NCI-H2196 treated with DMSO at 0.1 percent for 48 hours (cell line): ENCODE data around the gene SGPP2.

Experiments
- DNase-seq: peaks from one replicate; lab custom pipeline; 2025; ENCODE audit not compliant: unreplicated experiment; lab: John Stamatoyannopoulos, UW

SGPP2 gene

DNA sequence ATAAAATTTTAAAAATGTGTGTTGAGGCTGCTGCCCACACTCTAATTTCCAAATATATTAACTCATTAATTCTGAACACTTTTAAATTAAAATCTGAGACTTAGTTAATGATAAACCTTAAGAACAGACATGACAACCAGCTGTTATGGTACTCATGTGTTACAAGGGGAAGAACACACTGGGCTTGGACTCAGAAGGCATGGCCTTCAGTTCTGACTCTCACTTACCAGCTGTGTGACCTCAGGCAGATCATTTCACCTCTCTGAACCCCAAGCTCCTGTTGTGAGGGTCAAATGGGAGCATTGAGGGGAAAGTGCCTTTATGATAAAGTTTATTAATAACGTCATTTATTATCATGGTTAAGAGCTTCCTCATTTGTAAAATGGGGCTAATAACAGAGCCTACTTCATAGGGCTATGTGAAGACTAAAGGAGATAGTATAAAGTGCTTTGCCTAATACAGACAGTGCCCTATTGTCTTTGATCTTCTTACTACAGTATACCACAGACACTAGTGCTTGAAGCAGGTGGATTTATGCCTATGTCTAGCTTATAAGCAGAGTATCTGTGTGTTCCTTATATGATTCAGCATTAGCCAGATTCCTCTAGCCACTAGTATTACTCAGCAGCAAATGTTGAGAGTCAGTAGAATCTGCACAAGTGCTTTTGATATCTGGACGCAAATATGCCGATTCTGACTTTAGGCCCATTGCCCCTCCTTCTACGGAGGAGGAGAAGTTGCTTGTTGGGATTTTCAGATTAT is 99.6 kb downstream of the SGPP2 start:
- no peak for DNase-seq

DNA sequence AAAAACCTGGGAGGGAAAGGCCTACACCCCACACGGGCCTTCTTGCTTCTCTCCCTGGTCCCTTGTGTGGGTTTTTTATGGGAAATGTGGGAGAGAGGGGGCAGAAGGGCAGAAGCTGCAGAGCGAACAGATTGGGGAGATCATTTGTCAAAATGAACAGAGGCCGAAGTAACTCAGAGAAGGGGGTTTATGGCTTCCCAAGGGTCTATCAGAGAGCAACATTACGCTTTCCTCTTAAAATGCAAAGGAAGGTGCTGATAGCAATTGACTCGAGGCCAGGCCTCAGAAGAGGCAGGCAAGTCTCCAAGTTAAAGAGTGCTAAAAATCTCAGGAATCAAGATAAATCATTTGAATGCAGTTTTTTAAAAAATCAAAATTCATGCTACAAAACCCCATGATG is 101.5 kb downstream of the SGPP2 start:
- no peak for DNase-seq

DNA sequence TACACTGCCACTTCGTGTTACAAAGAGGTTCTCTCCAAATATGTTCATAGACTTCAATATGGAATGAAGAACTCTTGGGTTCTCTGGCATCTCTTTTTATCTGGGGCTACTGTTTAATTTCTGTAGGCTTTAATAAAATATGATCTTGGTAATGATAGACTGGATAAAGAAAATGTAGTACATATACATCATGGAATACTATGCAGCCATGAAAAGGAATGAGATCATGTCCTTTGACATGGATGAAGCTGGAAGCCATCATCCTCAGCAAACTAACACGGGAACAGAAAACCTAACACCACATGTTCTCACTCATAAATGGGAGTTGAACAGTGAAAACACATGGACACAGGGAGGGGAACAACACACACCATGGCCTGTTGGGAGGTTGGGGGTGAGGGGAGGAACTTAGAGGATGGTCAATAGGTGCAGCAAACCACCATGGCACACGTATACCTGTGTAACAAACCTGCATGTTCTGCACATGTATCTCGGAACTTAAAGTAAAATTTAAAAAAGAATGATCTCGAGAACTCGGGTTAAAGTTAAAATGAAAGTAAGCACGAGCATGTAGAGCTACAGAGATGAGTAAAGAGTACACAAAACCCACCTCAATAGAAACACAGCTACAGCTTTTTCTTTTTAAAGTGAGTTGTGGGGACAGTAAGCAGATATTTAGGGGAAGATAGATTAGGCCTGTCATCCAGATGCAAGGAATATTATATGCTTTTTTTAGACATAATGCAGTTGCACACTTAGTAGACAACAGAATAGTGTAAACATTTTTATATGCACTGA is 102.3 kb downstream of the SGPP2 start:
- no peak for DNase-seq

DNA sequence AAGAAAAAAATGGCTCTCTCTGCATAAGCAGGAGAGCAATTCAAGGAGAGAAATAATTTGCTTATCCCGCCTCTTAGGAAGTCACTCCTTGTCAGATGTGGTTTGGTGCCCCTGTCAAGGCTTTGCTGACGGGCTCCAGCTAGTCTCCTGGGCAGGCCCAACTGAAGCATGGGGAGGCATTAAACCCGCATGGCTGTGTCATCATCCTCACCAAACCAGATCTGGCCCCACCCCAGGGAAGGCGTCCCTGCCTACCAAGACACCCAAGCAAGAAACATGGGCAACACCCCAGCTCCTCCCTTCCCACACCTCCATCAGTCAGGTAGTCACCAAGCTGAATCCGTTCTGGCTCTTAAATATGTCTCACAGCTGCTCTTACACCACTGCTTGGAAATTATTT is 108.0 kb downstream of the SGPP2 start:
- no peak for DNase-seq

DNA sequence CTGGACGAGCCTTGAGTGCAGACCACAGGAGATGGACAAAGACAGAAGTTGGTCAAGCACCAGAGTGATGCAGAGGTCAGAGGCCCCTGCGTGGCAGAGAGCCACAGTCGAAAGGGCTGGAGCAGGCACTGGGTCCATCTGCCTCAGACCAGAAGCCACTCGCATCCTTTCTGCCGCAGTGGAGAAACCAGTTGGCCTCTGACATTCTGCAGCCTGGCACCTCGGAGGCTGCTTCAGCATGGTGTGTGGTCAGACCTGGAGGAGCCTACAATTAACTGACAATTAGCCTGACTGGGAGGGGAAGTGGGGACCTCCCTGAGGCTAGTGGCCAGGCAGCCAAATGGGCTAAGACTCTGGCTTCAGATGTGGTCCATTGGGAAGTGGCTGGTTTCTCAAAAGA is 111.1 kb downstream of the SGPP2 start:
- no peak for DNase-seq

DNA sequence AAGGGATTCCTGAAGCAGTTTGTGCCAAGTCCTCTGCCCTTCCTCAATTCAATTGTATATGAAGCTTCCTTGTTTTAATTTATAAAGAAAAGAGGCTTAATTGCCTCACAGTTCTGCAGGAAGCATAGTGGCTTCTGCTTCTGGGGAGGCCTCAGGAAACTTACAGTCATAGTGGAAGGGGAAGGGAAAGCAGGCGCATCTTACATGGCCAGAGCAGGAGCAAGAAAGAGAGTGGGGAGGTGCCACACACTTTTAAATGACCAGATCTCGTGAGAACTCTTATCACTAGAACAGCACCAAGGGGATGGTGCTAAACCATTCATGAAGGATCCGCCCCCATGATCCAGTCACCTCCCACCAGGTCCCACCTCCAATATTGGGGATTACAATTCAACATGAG is 114.2 kb downstream of the SGPP2 start:
- DNase-seq = no peak

DNA sequence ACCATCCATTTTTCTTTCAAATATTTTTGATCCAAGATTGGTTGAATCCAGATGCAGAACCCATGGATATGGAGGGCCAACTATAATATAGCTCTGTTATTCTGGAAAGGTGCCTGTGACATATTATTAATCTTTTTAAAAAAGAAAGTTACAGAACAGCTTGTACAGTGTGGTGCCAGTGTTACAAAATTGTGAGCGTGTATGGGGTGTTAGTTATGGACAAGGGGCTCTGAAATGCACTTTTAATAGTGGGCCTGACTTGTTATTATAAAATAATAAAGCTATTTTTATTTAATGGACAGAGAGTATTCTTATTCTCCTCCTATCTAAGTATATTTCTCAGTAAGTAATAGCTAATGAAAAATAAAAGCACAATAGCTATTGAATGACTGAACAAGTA is 120.3 kb downstream of the SGPP2 start:
- DNase-seq = no peak

DNA sequence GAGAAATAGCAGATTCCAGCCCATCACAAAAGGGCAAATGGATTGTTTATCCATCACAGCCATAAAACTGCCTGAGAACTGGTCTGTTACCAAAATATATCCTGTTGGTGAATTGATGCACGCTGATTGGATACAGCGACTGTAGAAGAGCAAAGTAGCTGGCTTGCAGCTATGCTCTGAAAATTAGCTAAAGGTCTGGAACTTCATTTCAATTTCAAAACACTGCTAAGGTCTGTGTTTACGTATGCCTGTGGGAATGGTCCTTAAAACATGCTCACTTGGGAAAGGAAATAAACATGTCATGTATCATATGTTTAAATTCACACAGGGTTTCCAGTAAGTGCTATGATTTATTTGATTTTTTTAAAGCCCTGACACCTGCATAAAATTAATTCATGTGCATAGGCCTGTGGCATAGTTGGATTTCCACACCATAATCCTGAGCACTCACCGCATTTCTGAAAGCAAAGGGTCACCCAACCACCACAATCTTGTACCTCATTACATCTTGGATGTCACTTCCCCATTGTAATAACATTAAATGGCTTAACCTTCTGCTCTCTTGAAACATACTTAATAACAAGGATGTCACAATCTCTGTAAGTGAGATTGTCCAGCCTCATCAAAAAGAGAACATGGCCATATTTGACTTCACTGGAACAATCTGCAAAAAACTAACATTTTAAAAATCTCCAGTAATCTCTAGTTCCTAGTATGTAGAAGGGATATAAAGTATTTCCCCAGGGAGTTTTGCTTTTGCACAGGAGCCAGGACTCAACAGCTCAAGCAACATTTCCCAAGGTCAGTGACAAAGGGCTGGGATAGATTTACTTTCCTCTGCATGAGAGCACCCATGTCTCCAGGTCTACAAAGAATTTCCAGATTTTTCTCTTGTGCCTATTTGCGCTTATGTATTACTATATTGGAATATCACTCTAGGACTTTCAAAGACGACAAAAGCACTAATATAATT is 121.8 kb downstream of the SGPP2 start:
- no peak for DNase-seq

DNA sequence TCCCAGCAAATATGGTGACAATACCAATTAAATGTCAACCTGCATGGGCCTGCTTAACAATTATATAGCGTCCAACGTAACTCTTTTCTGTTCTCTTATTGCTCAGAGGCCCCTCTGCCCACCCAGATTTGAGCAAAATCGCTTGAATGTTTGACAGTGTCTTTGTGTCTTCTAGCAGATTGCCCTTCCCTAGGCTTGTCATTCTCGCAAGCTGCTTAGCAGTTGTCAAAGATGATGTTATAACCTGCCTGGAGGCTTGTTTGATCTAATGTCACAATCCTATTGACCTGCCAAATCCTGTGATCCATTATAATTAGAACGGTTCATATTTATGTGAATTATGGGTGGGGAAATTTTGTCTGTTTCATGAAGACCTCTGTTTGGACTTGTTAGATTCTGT is 122.7 kb downstream of the SGPP2 start:
- DNase-seq = no peak

DNA sequence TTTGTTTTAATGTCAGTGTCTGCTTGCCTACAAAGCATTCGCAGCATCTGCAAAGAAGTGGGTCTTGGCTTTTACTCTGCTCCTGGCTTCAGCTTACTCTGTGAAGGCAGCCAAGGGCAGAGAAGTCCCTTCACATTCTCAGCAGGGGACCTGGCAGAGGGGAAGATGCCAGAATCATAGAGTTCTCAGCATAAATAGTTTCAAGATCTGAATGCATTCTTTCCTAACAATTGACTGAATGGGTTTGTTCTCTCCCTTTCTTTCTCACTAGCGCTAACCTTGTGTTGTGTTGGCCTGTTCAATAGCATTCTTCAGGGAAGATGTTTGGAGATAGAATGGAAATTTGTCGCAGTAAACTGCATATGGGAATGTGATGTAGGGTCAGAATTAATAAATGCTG is 124.6 kb downstream of the SGPP2 start:
- no peak for DNase-seq

DNA sequence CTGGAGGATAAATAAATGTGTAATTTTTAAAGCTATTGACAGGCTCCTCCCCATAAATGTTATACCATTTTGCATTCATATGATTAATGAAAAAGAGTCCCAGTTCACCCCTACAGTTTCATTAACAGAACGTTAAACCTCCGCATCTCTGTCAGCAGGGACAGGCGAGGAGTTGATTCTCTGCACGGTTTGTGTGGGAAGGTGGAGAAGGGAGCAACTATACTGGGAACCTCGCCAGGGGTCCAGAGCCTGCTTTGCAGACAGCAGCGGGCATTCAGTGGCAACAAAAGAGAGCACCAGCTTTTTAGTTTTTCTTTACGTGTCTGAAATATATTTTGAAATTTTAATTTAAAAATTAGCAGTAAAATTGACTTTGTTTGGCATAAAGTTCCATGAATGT is 130.2 kb downstream of the SGPP2 start:
- DNase-seq = no peak

DNA sequence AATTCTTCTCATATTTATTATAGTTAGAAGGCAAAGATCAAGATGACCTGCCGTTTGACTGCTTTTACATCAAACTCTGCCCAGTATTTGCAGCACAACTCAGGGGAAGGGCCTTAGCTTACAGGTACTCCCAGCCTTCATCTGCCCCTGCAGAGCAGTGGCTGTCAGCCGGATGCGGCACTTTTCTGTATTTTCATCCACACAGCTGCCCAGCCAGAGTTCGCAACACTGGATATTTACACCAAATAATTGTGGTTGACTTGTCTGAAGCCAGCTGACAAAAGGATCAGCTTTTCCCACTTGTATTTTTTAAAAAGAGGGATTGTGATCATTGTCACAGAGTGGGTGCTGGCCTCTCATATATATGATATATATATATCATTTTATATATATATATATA is 136.8 kb downstream of the SGPP2 start:
- DNase-seq = no peak

DNA sequence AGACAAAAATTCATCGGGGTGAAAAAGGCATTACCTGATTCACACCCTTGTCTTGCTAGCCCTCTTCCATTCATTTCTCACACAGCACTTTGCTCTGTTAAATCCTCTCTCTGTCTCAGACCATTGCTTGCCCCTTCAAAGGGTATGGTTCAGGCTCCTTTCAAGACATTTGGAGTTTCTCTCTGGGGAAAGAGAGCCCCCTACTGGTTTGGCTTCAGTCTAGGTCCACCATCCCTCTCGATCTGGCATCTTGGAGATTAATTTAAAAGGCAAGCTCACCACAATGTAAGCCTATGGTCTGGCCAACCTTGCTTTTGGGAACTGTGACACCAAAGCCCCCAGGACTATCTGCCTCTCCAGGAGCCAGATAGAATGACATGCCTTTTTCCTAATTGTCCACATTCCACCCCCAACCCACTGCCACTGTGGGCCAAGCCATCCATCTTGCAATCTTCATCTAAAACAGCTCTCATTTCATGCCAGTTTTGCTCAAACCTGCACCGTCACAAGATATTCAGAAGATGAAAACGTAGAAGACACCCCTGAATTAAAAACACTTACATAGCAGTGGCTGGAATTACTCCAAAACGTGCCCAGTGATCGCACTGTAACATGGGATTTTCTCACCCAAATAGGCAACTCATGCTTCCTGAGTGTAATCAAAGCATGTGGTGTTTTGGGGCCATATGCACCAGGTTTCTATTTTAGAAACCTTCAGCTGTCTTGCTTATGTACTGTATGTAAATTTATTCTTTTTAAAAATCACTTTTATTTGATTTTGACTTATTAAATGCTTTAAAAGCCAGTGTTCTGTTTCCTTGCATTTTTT is 137.7 kb downstream of the SGPP2 start:
- DNase-seq = peak; percentile 54

DNA sequence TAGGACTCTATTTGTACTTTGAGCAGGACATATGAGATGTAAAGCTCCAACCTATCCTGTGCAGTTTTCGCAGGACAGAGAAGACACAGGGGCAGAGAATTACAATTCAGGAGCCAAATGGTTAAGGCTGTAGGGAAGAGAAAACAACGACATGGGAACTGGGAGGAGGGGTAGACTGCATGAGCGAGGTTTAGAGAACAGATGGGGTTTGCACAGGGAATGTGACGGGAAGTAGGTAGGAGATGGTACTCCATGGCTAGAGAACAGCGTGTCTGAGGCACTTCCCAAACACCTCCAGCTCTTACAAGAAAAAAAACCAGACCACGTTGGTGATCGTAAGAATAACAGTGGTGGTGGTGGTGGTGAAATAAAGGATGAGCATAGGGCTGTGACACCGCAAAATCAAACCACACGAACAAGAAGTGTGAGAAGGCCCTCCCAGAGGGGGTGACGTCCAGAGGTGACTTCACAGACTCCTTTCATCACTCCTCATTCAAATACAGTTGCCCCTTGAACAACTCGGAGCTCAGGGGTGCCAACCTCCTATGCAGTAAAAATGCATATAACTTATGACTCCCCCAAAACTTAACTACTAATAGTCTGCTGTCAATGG is 138.9 kb downstream of the SGPP2 start:
- DNase-seq = no peak

DNA sequence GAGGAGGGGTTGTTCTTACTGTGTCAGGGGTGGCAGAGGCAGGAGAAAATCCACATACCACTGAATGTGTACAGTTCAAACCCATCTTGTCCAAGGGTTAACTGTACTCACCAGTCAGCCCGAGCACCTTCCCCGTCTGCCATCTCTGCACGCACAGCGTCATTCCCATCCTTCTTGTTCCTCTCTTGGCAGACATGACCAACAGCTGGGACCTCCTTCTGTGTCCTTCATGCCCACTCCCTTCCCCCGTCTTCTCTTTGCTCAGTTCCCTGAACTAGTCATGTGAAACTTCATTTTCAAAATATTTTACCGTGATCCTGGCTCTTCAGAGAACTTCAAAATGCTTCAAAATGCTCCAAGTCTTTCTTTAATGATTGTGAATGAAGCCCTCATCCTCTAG is 139.6 kb downstream of the SGPP2 start:
- no peak for DNase-seq

DNA sequence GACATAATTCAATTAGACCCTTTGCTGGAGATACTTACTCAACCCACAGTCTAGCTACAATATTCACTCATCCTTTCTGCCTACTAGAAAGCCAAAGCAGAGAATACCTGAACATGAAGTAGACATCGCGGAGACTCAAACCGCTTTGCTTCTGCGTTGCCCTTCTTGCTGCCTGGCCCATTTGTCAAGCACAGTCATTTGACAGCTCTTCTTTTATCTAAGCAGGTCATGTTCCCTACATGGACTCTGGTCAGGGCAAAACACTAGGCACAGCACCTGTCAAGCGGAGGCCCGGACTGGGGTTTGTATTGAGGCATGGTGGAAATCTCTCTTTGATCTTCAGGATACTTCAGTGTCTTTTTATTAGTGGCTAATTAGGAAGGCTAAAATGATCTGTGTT is 141.9 kb downstream of the SGPP2 start:
- no peak for DNase-seq

DNA sequence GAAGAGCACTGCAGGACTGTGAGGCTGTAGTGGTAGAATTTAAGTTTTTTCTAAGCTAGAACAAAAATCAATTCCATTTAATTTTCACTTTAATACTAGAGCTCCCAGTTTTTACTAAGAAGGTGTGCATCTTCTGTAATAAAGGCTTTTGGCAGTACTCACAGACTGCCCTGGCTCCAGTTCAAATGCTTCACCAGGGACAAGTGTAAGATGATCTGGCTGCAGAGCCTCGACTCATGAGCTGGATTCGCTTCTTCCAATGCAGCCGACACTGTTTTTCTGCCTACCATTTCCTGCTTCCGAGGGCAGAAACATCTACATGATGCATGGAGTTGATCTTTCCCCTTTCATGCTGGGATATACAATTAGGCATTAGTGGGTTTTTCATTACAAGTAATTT is 144.5 kb downstream of the SGPP2 start:
- peak; percentile 86 for DNase-seq

DNA sequence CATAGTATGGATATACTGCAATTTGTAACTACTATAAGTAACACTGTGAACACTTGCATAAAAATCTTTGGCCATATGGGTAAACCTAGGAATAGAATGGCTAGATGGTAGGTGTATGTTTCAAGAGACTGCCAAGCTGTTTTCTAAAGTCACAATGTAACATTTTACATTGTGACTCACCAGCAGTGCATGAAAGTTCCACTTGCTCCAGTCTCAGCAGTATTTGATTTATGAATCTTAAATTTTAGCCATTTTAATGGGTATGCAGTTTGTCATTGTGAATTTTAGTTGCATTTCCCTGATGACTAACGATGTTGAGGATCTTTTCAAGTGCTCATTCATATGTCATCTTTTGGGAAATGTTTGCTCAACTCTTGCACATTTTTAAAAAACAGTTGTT is 145.5 kb downstream of the SGPP2 start:
- DNase-seq = no peak

DNA sequence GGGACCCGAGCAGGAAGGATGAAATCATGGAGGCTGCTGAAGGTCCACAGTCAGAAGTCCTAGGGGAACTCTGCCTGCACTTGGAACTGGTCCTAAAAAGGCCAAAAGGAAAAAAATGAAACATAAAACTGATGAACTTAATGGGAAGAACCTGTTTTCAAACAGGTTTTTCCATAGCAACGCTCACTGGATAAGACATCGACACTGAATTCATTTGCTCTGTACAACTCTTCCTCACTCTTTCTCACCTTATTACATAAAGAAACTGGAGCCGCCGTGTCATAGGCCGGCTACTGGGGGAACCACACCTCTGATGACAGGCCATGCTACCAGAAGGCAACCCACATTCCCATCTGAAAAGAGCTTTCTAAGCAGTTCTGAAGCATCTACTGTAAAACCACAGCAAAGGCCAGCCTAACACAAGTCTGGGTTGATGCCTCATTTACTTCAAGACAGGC is 147.9 kb downstream of the SGPP2 start:
- DNase-seq = peak; percentile 18

DNA sequence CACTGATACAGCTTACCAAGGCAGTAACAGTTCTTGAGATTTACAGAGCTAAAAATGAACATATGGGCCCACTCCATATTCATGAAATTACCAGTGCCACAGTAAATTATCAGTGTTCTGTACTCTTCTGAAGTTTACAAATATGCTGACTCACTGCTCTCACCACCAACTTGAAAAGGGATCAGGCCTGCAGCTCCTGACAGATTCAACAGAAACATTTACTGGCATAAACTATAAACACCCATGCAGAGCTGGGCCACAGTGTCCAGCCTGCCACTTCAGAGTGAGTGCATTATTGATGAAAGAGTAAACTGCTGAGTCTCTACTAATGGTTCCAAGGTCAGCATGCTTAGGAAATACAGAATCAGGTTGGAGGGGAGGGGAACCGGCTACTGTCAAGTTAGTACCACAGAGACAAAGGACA is 148.4 kb downstream of the SGPP2 start:
- no peak for DNase-seq
